ENCODE data around the gene PTPRD. TPM values are rescaled to one million over a fixed set of nuclear protein-coding genes. Genes with fewer than 3 reads are reported as not detected.

PTPRD gene
- total RNA-seq, 4 donors from 2014 or later: 19.6 to 78.9 (median 45.6) TPM

GRCh38 chr9:10411272-10411671, 201.5 kb downstream of the PTPRD start:
- no peak overlapping the region for H3K27ac ChIP-seq
- TF ChIP-seq CTCF (IDR thresholded peaks at IDR 0.05) (no peak), POLR2A (IDR thresholded peaks at IDR 0.05) (no peak)
- no peaks in the 10 kb centered on the region for H3K4me1 ChIP-seq
- H3K4me3 ChIP-seq (replicated peaks in 1 of 3): no peak overlapping the region
- intact Hi-C loops (cut with DNase I): no loop called here
- DNase-seq: no peak
- no peaks in the 10 kb centered on the region for H3K9me3 ChIP-seq
- no peaks in the 10 kb centered on the region for H3K27me3 ChIP-seq
- no peaks in the 10 kb centered on the region for H3K36me3 ChIP-seq

GRCh38 chr9:10403283-10403682, 209.5 kb downstream of the PTPRD start:
- H3K4me3 ChIP-seq (replicated peaks in 1 of 3): no peak overlapping the region
- TF ChIP-seq CTCF (IDR thresholded peaks at IDR 0.05) (no peak), POLR2A (IDR thresholded peaks at IDR 0.05) (no peak)
- no peaks in the 10 kb centered on the region for H3K27me3 ChIP-seq
- H3K9me3 ChIP-seq: no peaks in the 10 kb centered on the region
- WGBS, 2 donors: 89 to 95% methylated on average over 1 of the region's 1 CpG
- H3K27ac ChIP-seq: no peak overlapping the region
- intact Hi-C loops (cut with DNase I): no loop called here
- H3K36me3 ChIP-seq: no peaks in the 10 kb centered on the region
- no peak for DNase-seq
- H3K4me1 ChIP-seq: no peaks in the 10 kb centered on the region

- H3K27ac ChIP-seq: no peak overlapping the region
- no peaks in the 10 kb centered on the region for H3K4me1 ChIP-seq
- DNase-seq: no peak
- 55 to 73% methylated on average over 2 of the region's 2 CpGs for WGBS, 2 donors
- intact Hi-C loops (cut with DNase I): no loop called here
- no peak for TF ChIP-seq POLR2A (IDR thresholded peaks at IDR 0.05)
- TF ChIP-seq CTCF (IDR thresholded peaks at IDR 0.05): no peak
- no peaks in the 10 kb centered on the region for H3K27me3 ChIP-seq
- no peaks in the 10 kb centered on the region for H3K36me3 ChIP-seq
- no peak overlapping the region for H3K4me3 ChIP-seq (replicated peaks in 1 of 3)
- H3K9me3 ChIP-seq: no peaks in the 10 kb centered on the region
Measured at GRCh38 chr9:10396615-10397014, 216.2 kb downstream of the PTPRD start.

GRCh38 chr9:10387282-10387681, 225.5 kb downstream of the PTPRD start:
- no peak overlapping the region for H3K4me3 ChIP-seq (replicated peaks in 1 of 3)
- H3K27me3 ChIP-seq: no peaks in the 10 kb centered on the region
- no peak for DNase-seq
- intact Hi-C loops (cut with DNase I): no loop called here
- H3K4me1 ChIP-seq: no peaks in the 10 kb centered on the region
- no peaks in the 10 kb centered on the region for H3K36me3 ChIP-seq
- no peak overlapping the region for H3K27ac ChIP-seq
- 93 to 95% methylated on average over 1 of the region's 1 CpG for WGBS, 2 donors
- H3K9me3 ChIP-seq: no peaks in the 10 kb centered on the region
- TF ChIP-seq CTCF (IDR thresholded peaks at IDR 0.05): no peak
- no peak for TF ChIP-seq POLR2A (IDR thresholded peaks at IDR 0.05)

GRCh38 chr9:10371824-10372223, 241.0 kb downstream of the PTPRD start:
- intact Hi-C loops (cut with DNase I): no loop called here
- no peak for DNase-seq
- TF ChIP-seq POLR2A (IDR thresholded peaks at IDR 0.05): no peak
- TF ChIP-seq CTCF (IDR thresholded peaks at IDR 0.05): no peak

More at GRCh38 chr9:10371824-10372223, 241.0 kb downstream of the PTPRD start:
- Histone ChIP-seq H3K36me3 (no peaks in the 10 kb centered on the region), H3K27ac (no peak overlapping the region), H3K4me3 (replicated peaks in 1 of 3) (no peak overlapping the region), H3K9me3 (no peaks in the 10 kb centered on the region), H3K27me3 (no peaks in the 10 kb centered on the region), H3K4me1 (no peaks in the 10 kb centered on the region)

Measured in thyroid gland (tissue), 4 donors.